KOPT-K1 (cell line): ENCODE results near the gene MAML1.

Experiments
- H3K27ac ChIP-seq: fragments of 200-600 bp; sonication (generic); 2 replicates; pipeline ENCODE4 v1.5.1; 2016; ENCODE audit warnings: antibody characterized with exemption, mild to moderate bottlenecking, low read depth, low read length; ENCODE audit not compliant: poor library complexity, severe bottlenecking
- H3K36me3 ChIP-seq: fragments of 200-600 bp; sonication (generic); 2 replicates; pipeline ENCODE4 v1.5.1; 2017; ENCODE audit warnings: antibody characterized with exemption, mild to moderate bottlenecking, low read length, moderate library complexity; ENCODE audit not compliant: insufficient read depth
- H3K9me3 ChIP-seq: fragments of 200-600 bp; sonication (generic); 2 replicates; pipeline ENCODE4 v1.5.1; 2017; ENCODE audit warnings: antibody characterized with exemption, low read length, mild to moderate bottlenecking; ENCODE audit not compliant: insufficient read depth, poor library complexity, severe bottlenecking

Gene MAML1

DNA sequence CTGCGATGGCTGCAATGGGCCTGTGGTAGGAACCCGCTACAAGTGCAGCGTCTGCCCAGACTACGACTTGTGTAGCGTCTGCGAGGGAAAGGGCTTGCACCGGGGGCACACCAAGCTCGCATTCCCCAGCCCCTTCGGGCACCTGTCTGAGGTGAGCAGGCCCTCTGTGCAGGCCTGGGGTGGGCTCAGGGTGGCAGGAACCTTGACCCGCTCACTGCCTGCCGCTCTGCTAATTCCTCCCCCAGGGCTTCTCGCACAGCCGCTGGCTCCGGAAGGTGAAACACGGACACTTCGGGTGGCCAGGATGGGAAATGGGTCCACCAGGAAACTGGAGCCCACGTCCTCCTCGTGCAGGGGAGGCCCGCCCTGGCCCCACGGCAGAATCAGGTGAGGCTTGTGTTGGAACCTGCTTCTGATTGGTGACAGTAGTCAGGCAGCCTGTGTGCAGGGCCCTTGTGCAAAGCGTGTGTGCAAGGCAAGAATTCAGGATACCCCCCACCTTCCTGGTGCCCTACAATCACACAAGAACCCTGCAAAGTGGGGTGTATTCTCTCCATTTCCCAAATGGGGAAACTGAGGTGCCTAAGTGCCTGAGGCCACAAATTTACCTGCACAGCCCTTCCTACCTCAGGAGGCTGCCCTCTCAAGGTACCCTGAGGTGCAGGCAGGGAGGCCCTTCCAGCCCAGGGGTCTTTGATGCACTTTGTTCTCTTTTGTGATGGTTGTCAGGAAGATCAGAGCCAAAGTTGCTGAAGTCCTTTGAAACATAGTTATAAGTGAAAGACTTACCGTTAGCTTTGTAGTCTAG is 91.5 kb downstream of the MAML1 start:
- Histone ChIP-seq H3K9me3 (no peaks in the 10 kb centered on the region), H3K36me3 (peaks cover 49% of the 10 kb centered on the region), H3K27ac (no peak overlapping the region)

DNA sequence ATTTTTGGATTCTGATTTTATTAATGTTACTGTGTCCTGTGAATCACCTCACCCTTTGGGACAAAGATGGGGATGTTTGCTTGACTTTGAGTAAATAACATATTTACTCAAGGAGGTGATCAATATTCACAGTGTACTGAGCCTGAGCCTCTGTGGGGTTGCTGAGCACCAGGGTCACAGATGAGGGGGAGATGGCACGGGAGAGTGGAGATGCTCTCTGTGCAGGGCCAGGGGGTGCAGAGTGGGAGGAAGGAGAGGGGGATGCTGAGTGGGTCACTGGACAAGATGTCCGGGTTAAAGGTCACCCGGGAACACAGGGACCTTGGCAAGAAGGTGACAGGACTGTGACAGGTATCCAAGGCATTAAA is 92.1 kb downstream of the MAML1 start:
- H3K9me3 ChIP-seq: no peaks in the 10 kb centered on the region

DNA sequence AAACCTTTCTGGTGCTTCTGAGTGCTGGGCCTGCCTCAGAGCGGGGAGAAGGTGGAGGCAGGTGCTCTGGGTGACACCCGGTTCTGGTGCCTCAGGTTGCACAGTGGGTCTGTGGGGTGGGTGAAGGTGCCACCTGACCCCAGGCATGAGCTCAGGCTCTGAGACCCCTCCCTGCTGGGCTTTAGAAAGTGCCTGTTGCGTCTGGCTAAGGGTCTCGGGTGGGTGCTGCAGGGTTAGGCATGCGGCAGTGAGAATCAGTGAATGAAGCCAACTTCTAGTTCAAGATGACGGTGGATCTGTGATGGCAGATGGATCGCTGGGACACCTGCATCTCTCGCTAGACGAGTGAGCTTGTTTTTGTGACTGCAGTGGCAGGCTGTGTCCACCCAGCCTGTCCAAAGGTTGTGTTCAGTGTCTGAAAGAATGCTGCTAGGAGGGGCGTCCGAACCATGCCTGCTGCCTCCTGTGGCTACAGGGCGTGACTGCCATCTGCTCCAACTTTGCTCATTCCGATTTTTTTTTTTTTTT is 93.1 kb downstream of the MAML1 start:
- H3K9me3 ChIP-seq: peaks cover 4% of the 10 kb centered on the region
- no peak overlapping the region for H3K27ac ChIP-seq
- H3K36me3 ChIP-seq: peaks cover 62% of the 10 kb centered on the region

More for the DNA sequence above, 92.1 kb downstream of the MAML1 start:
- H3K36me3 ChIP-seq: peaks cover 52% of the 10 kb centered on the region
- H3K27ac ChIP-seq: no peak overlapping the region
